ENCODE data around the gene OTOGL.
"Not testable (repeated sequence)": the region's sequence is repeated elsewhere in the genome, so short reads cannot be mapped to it uniquely, and the experiment has no call there.

The OTOGL gene

DNA sequence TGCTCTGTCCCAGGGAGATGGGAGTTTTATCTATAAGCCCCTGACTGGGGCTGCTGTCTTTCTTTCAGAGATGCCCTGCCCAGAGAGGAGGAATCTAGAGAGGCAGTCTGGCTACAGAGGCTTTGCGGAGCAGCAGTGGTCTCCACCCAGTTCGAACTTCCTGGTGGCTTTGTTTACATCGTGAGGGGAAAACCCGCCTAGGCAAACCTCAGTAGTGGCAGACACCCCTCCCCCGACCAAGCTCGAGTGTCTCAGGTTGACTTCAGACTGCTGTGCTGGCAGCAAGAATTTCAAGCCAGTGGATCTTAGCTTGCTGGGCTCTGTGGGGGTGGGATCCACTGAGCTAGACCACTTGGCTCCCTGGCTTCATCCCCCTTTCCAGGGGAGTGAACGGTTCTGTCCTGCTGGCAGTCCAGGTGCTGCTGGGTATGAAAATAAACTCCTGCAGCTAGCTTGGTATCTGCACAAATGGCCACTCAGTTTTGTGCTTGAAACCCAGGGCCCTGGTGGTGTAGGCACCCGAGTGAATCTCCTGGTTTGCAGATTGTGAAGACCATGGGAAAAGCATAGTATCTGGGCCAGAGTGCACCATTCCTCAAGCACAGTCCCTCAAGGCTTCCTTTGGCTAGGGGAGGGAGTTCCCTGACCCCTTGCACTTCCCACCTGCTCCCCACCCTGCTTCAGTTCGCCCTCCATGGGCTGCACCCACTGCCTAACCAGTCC is 15.3 kb upstream of the OTOGL start:
- H3K27me3 ChIP-seq (ENCODE audit: control insufficient read depth in 1 of 2, insufficient read depth in 2 of 2, low read length in 2 of 2); H3K4me1 ChIP-seq (ENCODE audit: control insufficient read depth in 1 of 2, insufficient read depth in 2 of 2, low read length in 2 of 2); H3K9ac ChIP-seq (ENCODE audit: low read depth in 1 of 2, low read length in 2 of 2); H3K4me3 ChIP-seq (ENCODE audit: low read depth in 1 of 2, low read length in 2 of 2); H3K9me3 ChIP-seq (ENCODE audit: control insufficient read depth in 1 of 2, low read length in 2 of 2); H3K27ac ChIP-seq (ENCODE audit: low read depth, low read length); H3K36me3 ChIP-seq (ENCODE audit: control insufficient read depth in 1 of 2, insufficient read depth in 2 of 2, low read length in 2 of 2): not testable (repeated sequence)

DNA sequence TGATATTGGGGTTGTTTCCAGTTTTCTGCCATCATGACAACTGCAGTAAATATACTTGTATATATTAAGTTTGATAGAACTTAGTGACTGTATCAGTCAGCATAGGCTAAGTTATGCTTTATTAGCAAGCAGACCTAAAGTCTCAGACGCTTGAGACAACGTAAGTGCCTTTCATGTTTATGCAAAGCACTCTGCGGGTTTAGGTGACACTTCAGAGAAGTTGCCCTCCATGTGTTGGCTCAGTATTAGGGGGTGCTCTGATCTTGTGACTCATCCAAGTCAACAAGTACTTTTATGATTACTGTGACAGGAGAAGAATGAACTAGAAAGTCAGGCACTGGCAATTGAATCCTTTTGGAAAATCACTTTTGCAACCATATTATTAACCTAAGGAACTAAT is 13.3 kb upstream of the OTOGL start:
- Histone ChIP-seq H3K36me3 (ENCODE audit: control insufficient read depth in 1 of 2, insufficient read depth in 2 of 2, low read length in 2 of 2) (no peaks in the 10 kb centered on the region), H3K9me3 (ENCODE audit: control insufficient read depth in 1 of 2, low read length in 2 of 2) (no peaks in the 10 kb centered on the region), H3K9ac (ENCODE audit: low read depth in 1 of 2, low read length in 2 of 2) (no peak overlapping the region), H3K4me3 (ENCODE audit: low read depth in 1 of 2, low read length in 2 of 2) (no peak overlapping the region), H3K27ac (ENCODE audit: low read depth, low read length) (no peak overlapping the region), H3K27me3 (ENCODE audit: control insufficient read depth in 1 of 2, insufficient read depth in 2 of 2, low read length in 2 of 2) (no peaks in the 10 kb centered on the region), H3K4me1 (ENCODE audit: control insufficient read depth in 1 of 2, insufficient read depth in 2 of 2, low read length in 2 of 2) (no peaks in the 10 kb centered on the region)

DNA sequence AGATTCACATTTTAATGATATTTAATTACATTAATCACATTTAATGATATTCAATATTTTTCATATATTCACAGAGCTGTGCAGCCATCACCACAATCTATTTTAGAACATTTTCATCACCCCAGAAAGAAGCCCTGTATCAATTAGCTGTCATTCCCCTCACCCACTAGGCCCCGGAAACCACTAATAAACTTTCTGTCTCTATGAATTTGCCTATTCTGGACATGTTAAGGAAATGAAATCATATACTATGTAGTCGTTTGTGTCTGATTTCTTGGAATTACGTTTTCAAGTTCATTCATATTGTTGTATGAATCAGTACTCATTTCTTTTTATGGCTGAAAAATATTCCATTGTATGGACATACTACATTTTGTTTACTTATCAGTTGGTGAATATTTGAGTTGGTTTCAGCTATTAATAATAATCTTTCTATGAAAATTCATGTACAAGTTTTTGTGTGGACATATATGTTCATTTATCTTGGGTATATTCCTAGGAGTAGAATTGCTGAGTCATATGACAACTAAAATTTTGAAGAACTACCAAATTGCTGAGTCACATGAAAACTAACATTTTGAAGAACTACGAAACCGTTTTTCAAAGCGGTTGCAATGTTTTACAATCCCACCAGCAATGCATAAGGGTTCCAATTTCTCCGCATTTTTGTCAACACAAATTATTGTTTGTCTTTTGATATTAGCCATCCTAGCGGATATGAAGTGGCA is 11.7 kb upstream of the OTOGL start:
- Histone ChIP-seq H3K9ac (ENCODE audit: low read depth in 1 of 2, low read length in 2 of 2) (no peak overlapping the region), H3K4me3 (ENCODE audit: low read depth in 1 of 2, low read length in 2 of 2) (no peak overlapping the region), H3K9me3 (ENCODE audit: control insufficient read depth in 1 of 2, low read length in 2 of 2) (no peaks in the 10 kb centered on the region), H3K27me3 (ENCODE audit: control insufficient read depth in 1 of 2, insufficient read depth in 2 of 2, low read length in 2 of 2) (no peaks in the 10 kb centered on the region), H3K36me3 (ENCODE audit: control insufficient read depth in 1 of 2, insufficient read depth in 2 of 2, low read length in 2 of 2) (no peaks in the 10 kb centered on the region), H3K4me1 (ENCODE audit: control insufficient read depth in 1 of 2, insufficient read depth in 2 of 2, low read length in 2 of 2) (no peaks in the 10 kb centered on the region), H3K27ac (ENCODE audit: low read depth, low read length) (no peak overlapping the region)

DNA sequence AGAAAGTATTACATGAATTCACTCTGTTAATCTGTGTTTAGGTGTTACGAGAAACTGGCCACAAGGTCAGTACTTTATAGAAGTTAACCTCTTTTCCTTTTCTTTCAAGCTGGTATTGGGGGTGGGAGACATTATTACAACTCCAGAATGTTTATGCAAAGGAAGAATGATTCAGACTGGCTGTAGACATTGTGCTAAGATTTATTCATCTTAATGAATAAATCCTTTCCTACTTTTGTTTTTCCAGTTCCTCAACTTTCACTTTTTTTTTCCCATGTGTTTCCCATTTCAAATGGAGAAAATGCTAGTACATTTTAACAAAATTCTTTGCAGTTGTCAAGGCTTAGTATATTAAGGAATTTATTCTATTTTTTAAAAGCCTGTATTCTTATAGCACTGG is 1.3 kb downstream of the OTOGL start:
- no peak overlapping the region for H3K27ac ChIP-seq (ENCODE audit: low read depth, low read length)
- H3K9ac ChIP-seq (ENCODE audit: low read depth in 1 of 2, low read length in 2 of 2), result no peak overlapping the region
- H3K27me3 ChIP-seq (ENCODE audit: control insufficient read depth in 1 of 2, insufficient read depth in 2 of 2, low read length in 2 of 2), result no peaks in the 10 kb centered on the region
- no peaks in the 10 kb centered on the region for H3K36me3 ChIP-seq (ENCODE audit: control insufficient read depth in 1 of 2, insufficient read depth in 2 of 2, low read length in 2 of 2)
- H3K9me3 ChIP-seq (ENCODE audit: control insufficient read depth in 1 of 2, low read length in 2 of 2), result no peaks in the 10 kb centered on the region
- H3K4me1 ChIP-seq (ENCODE audit: control insufficient read depth in 1 of 2, insufficient read depth in 2 of 2, low read length in 2 of 2), result no peaks in the 10 kb centered on the region
- no peak overlapping the region for H3K4me3 ChIP-seq (ENCODE audit: low read depth in 1 of 2, low read length in 2 of 2)

DNA sequence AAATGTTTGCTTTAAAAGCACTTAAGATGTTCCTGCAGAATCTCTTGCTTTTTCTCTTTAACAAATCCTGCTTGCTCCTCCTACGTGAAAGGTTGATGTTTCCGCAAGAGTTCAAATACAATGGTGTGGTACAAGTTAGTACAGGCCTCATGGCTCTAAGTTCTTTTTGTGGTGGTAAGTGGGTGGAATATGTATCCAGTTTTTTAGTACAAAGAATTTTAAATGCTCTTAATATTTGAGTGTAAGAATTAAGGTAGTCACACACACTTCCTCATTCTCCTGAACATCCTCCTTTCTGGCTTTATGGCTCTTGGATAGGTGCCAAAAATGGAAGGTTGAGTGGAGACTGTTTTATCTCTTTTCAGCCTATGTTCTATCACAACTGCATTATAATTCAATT is 1.8 kb downstream of the OTOGL start:
- Histone ChIP-seq H3K36me3 (ENCODE audit: control insufficient read depth in 1 of 2, insufficient read depth in 2 of 2, low read length in 2 of 2) (no peaks in the 10 kb centered on the region), H3K4me3 (ENCODE audit: low read depth in 1 of 2, low read length in 2 of 2) (no peak overlapping the region), H3K9ac (ENCODE audit: low read depth in 1 of 2, low read length in 2 of 2) (no peak overlapping the region), H3K27me3 (ENCODE audit: control insufficient read depth in 1 of 2, insufficient read depth in 2 of 2, low read length in 2 of 2) (no peaks in the 10 kb centered on the region), H3K4me1 (ENCODE audit: control insufficient read depth in 1 of 2, insufficient read depth in 2 of 2, low read length in 2 of 2) (no peaks in the 10 kb centered on the region), H3K27ac (ENCODE audit: low read depth, low read length) (no peak overlapping the region), H3K9me3 (ENCODE audit: control insufficient read depth in 1 of 2, low read length in 2 of 2) (no peaks in the 10 kb centered on the region)

DNA sequence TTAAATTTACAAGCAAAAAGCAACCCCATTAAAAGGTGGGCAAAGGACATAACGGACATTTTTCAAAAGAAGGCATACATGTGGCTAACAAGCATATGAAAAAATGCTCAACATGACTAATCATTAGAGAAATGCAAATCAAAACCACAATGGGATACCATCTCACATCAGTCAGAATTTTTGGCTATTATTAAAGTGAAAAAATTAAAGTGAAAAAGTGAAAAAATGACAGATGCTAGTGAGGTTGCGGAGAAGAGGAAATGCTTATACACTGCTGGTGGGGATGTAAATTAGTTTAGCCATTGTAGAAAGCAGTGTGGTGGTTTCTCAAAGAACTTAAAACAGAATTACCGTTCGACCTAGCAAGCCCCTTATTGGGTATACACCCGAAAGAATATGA is 7.9 kb downstream of the OTOGL start:
- Histone ChIP-seq H3K9me3 (ENCODE audit: control insufficient read depth in 1 of 2, low read length in 2 of 2) (no peaks in the 10 kb centered on the region), H3K4me3 (ENCODE audit: low read depth in 1 of 2, low read length in 2 of 2) (no peak overlapping the region), H3K4me1 (ENCODE audit: control insufficient read depth in 1 of 2, insufficient read depth in 2 of 2, low read length in 2 of 2) (no peaks in the 10 kb centered on the region), H3K27me3 (ENCODE audit: control insufficient read depth in 1 of 2, insufficient read depth in 2 of 2, low read length in 2 of 2) (no peaks in the 10 kb centered on the region), H3K36me3 (ENCODE audit: control insufficient read depth in 1 of 2, insufficient read depth in 2 of 2, low read length in 2 of 2) (no peaks in the 10 kb centered on the region), H3K27ac (ENCODE audit: low read depth, low read length) (no peak overlapping the region), H3K9ac (ENCODE audit: low read depth in 1 of 2, low read length in 2 of 2) (no peak overlapping the region)

DNA sequence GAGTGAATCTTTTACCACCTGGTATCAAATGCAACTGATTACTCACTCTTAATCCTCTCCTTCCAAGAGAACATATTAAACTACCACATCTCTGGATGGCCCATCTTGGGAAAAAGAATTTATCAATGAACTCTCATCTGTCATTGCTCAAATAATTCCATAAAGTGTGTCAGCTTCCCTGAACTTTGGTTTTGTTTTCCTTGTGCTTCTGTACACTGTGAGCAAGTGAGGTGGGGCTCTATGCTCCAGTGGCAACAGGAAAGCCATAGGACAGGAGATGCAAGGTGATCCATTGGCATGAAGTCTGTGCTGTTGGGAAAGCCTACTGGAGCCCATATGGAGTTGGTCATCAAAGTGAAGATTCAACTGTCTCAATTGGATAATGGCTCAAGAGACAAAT is 17.4 kb downstream of the OTOGL start:
- H3K4me3 ChIP-seq (ENCODE audit: low read depth in 1 of 2, low read length in 2 of 2), result no peak overlapping the region

DNA sequence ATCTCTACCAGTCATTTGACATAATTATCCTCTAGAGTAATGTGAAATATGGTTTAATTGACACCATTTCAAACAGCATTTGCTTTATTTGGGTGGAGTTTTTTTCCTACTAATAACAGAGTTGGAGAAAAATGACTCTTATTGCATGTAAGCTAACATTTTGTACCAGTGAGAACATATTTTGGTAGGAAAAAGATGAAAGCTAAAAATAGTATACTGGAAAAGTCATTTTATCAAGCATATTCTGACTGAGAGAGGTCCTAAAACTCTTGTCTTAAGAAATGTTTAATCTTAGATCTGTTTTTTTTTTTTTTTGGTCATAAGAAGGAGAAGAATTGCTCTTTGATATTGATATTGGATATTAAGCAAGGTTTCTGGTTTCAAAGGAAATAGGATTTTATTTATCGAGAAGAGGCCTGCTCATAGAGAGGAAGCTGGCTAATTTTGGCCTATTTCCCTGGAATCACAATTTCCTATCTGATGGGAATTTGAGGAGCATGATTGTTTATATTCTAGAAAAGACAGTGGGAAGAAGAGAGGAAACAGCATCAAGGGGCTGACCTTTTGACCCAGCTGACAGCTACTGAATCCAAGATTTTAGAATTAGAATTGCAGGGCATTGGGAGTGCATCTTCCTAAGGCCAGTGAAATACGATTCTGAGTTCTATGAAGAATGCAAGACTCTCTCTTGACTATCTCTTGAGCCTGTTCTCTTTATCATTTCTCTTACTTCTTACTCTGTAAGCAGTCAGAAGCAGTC is 19.4 kb downstream of the OTOGL start:
- Histone ChIP-seq H3K27ac (ENCODE audit: low read depth, low read length) (no peak overlapping the region), H3K9ac (ENCODE audit: low read depth in 1 of 2, low read length in 2 of 2) (no peak overlapping the region), H3K4me3 (ENCODE audit: low read depth in 1 of 2, low read length in 2 of 2) (no peak overlapping the region), H3K27me3 (ENCODE audit: control insufficient read depth in 1 of 2, insufficient read depth in 2 of 2, low read length in 2 of 2) (no peaks in the 10 kb centered on the region), H3K36me3 (ENCODE audit: control insufficient read depth in 1 of 2, insufficient read depth in 2 of 2, low read length in 2 of 2) (no peaks in the 10 kb centered on the region), H3K4me1 (ENCODE audit: control insufficient read depth in 1 of 2, insufficient read depth in 2 of 2, low read length in 2 of 2) (no peaks in the 10 kb centered on the region), H3K9me3 (ENCODE audit: control insufficient read depth in 1 of 2, low read length in 2 of 2) (no peaks in the 10 kb centered on the region)

More for the DNA sequence above, 17.4 kb downstream of the OTOGL start:
- no peaks in the 10 kb centered on the region for H3K4me1 ChIP-seq (ENCODE audit: control insufficient read depth in 1 of 2, insufficient read depth in 2 of 2, low read length in 2 of 2)
- no peak overlapping the region for H3K9ac ChIP-seq (ENCODE audit: low read depth in 1 of 2, low read length in 2 of 2)
- no peaks in the 10 kb centered on the region for H3K27me3 ChIP-seq (ENCODE audit: control insufficient read depth in 1 of 2, insufficient read depth in 2 of 2, low read length in 2 of 2)
- H3K36me3 ChIP-seq (ENCODE audit: control insufficient read depth in 1 of 2, insufficient read depth in 2 of 2, low read length in 2 of 2), result no peaks in the 10 kb centered on the region
- H3K9me3 ChIP-seq (ENCODE audit: control insufficient read depth in 1 of 2, low read length in 2 of 2), result no peaks in the 10 kb centered on the region
- no peak overlapping the region for H3K27ac ChIP-seq (ENCODE audit: low read depth, low read length)

DNA sequence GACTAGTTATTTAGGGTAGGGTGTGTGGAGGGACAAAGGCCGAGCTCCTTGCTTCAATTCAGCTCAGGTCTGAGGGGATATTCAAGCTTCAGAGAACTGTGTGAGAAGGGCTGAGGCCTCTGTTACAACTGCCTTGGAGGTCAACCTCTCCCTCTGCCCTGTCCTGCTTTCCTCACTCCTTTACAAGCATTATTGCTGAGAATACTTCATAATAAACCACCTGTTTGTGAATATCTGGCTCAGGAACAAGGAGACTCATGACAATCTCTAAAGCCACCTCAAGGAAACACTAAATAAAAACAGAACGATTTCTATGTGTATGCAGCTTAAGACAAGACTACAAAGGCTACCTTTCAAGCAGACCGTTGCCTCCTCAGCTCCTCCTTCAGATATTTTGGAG is 21.7 kb downstream of the OTOGL start:
- Histone ChIP-seq H3K27ac (ENCODE audit: low read depth, low read length) (no peak overlapping the region), H3K9me3 (ENCODE audit: control insufficient read depth in 1 of 2, low read length in 2 of 2) (no peaks in the 10 kb centered on the region), H3K4me1 (ENCODE audit: control insufficient read depth in 1 of 2, insufficient read depth in 2 of 2, low read length in 2 of 2) (no peaks in the 10 kb centered on the region), H3K9ac (ENCODE audit: low read depth in 1 of 2, low read length in 2 of 2) (no peak overlapping the region), H3K27me3 (ENCODE audit: control insufficient read depth in 1 of 2, insufficient read depth in 2 of 2, low read length in 2 of 2) (no peaks in the 10 kb centered on the region), H3K4me3 (ENCODE audit: low read depth in 1 of 2, low read length in 2 of 2) (no peak overlapping the region), H3K36me3 (ENCODE audit: control insufficient read depth in 1 of 2, insufficient read depth in 2 of 2, low read length in 2 of 2) (no peaks in the 10 kb centered on the region)

DNA sequence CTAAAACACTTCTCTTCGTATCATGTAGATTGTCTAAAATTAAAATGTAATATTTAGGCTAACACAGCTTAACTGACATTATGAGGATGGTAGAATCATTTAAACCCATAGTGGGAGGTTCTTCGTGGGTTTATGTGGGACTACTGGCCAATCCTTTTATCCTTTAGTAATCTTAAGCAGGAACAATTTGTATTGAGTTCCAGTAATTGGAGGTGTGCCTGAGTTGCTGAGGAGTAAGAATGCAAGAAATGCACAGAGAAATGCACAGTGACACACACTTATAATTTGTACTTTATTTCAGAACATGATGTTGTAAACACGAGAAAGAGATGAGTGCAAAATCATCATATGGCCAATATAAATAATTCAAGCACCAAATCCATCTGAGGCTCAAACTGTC is 22.3 kb downstream of the OTOGL start:
- H3K4me3 ChIP-seq (ENCODE audit: low read depth in 1 of 2, low read length in 2 of 2), result no peak overlapping the region
- no peak overlapping the region for H3K9ac ChIP-seq (ENCODE audit: low read depth in 1 of 2, low read length in 2 of 2)
- H3K4me1 ChIP-seq (ENCODE audit: control insufficient read depth in 1 of 2, insufficient read depth in 2 of 2, low read length in 2 of 2), result no peaks in the 10 kb centered on the region
- H3K9me3 ChIP-seq (ENCODE audit: control insufficient read depth in 1 of 2, low read length in 2 of 2), result no peaks in the 10 kb centered on the region
- H3K27me3 ChIP-seq (ENCODE audit: control insufficient read depth in 1 of 2, insufficient read depth in 2 of 2, low read length in 2 of 2), result no peaks in the 10 kb centered on the region
- no peak overlapping the region for H3K27ac ChIP-seq (ENCODE audit: low read depth, low read length)
- no peaks in the 10 kb centered on the region for H3K36me3 ChIP-seq (ENCODE audit: control insufficient read depth in 1 of 2, insufficient read depth in 2 of 2, low read length in 2 of 2)
